Measurements from ENCODE around the gene QSOX2.
"Not testable (repeated sequence)": the region's sequence is repeated elsewhere in the genome, so short reads cannot be mapped to it uniquely, and the experiment has no call there.

The QSOX2 gene

GRCh38 chr9:136281421-136282271 lies 36.0 kb upstream of the QSOX2 start:
- no peak for DNase-seq

- DNase-seq = no peak
Observed at GRCh38 chr9:136280535-136281315, 35.1 kb upstream of the QSOX2 start.

DNA sequence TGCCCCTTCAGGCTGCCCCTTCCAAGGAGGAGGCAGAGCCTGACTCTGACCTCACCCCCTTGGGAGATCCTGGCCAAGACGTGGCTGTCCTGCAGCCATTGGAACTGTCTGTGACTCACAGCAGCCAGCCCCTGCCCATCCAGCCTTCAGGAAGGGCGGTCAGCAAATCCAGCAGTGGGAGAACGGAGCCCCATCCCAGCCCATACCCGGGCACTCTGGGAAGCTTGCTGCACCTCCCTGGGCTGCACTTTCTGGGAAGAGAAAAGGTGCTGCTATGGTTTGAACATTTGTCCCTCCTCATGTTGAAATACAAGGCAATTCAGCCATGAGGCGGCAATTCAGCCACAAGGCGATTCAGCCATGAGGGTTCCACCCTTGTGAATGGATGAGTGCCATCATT lies 33.9 kb upstream of the QSOX2 start:
- no peak for DNase-seq

DNA sequence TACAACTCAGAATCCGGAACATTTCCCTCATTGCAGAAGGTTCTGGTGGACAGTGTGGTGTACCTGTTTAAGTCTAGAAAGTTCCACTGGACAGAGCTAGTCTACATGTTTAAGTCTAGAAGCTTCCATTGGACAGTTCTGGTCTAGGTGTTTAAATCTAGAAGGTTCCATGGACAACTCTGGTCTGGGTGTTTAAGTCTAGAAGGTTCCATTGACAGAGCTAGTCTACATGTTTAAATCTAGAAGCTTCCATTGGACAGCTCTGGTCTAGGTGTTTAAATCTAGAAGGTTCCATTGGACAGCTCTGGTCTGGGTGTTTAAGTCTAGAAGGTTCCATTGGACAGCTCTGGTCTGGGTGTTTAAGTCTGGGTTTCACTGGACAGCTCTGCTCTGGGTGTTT lies 33.3 kb upstream of the QSOX2 start:
- no peak for DNase-seq

- no peak for DNase-seq
Observed at GRCh38 chr9:136278221-136278620, 32.6 kb upstream of the QSOX2 start.

- no peak for DNase-seq
Observed at GRCh38 chr9:136277746-136278145, 32.1 kb upstream of the QSOX2 start.

DNA sequence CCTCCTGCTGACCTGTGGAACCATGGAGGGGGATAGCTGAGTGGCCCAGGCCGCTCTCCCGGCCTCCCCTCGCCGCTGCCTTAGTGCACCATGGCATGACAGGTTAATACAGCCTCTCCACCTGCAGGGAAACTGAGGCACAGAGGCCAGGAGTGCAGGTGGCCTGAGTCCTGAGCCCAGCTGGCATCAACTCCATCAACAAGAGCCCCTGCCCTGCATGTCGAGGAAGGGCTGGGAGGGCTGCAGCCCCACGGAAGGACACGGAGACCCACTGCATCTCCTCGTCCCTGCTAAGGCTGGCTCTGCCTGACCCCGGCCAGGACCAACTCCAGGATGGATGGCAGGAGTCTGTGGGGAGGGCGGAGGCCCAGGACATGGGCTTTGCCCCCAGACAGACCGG lies 31.1 kb upstream of the QSOX2 start:
- DNase-seq = no peak

DNA sequence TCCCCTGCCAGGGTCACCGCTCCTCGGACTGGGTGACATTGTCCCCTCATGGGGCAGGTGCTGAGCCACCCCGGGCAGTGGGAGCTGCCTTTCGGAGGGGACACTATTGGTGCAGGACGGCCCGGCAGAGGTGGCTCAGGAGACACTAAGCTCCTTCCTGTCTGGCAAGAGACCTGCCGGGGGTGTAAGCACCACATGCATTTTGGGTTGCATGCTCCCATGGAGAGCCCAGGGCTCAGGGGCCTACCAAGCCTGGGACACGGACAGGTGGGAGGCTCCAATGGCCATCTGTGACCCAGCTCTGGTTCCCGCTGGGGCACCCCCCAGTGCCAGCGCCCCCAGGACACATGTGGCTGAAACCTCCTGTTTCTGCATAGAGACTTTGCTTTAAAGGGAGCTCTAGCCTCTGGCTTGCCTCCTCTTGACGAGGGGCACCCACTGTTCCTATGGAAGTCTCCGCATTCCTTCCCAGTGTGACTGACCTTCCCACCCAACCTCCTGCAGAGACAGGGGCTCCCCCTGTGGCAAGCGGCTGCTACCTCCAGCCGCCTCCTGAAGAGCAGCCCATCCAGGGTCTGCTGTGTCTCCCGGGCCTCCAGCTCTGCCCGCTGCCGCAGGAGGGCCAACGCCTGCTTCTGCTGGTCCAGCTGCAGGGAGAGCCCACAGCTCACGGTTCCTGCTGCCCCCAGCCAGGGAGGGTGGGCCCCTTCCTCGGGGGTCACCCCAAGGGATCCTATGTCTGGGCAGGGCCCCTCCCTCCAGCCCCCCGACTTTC lies 30.2 kb upstream of the QSOX2 start:
- no peak for DNase-seq

DNA sequence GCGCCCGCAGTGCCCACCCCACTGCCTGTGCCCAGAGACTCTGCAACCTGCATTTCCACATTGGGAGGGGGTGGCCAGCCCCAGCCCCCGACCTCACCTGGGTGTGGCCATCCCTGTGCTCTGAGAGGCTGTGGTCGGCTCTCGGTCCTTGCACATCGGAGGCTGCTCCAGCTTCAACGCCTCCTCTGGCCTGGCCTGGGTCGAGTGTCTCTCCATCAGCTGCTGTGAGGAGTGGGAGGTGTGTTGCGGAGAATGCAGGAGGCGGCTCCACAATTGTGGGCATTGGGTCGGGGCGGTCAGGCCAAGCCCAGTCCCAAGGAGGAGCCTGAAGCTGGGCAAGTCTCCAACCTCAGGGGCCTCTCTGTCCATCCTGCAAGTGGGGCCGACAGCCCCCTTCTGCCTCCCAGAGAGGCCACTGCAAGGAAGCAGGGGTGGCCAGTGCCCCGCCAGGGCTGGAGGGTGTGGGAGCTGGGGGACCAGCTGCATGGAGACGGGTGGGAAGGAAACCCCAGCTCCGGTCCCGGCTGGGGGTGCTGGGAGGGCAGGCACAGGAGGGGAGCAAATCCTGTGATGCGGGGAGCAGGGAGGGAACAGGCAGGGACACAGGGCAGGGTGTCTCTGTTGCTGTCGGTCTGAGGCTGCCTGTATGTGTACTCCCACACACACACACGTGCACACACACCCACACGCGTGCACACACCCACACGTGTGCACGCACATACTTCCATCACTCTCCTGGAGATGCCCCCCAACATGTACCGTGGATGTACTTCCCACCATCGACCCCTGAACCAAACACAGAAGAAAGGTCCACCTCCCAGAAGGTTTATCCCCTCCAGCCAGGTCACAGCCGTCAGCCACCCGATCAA lies 29.4 kb upstream of the QSOX2 start:
- DNase-seq = no peak

DNA sequence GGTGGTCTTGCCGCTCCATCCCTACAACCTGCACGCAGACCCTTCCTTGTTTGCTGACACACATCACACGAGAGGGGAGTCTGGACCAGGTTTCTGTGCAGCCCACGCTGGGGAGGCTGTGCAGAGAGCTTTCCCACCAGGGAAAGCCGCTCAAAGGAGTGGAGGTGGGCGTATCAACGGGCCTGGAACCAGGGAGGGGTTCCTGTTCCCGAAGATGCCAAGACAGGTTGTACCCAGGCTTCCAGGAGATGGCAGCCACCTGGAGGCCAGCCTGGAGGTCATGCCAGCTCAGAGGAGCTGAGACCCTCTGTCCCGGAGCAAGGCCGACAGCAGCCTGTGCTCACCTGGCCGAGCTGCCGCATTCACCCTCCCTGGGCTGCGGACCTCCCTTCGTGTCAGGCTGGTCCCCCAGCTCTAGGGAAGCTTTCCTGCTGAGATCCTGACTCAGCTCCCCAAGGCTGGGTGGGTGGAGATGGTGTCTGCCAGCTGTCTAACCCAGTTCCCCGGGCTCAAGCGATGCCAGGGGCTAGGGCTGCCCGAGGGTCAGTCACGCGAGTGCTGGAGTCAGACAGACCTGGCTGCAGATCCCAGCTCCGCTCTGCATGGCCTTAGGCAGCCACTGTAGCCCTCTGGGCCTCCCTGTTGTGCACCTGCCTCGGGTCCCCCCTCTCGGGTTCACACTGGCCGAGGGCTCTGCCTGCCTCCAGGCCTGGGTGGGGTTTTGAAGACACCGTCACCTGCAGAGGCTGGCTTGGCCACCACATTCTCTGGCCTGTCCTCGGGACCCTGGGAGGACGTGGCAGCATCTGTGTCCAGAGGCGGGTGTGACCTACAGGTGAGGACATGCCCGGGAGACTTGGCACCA lies 28.5 kb upstream of the QSOX2 start:
- DNase-seq = no peak

GRCh38 chr9:136273244-136273865 lies 27.7 kb upstream of the QSOX2 start:
- no peak for DNase-seq

DNA sequence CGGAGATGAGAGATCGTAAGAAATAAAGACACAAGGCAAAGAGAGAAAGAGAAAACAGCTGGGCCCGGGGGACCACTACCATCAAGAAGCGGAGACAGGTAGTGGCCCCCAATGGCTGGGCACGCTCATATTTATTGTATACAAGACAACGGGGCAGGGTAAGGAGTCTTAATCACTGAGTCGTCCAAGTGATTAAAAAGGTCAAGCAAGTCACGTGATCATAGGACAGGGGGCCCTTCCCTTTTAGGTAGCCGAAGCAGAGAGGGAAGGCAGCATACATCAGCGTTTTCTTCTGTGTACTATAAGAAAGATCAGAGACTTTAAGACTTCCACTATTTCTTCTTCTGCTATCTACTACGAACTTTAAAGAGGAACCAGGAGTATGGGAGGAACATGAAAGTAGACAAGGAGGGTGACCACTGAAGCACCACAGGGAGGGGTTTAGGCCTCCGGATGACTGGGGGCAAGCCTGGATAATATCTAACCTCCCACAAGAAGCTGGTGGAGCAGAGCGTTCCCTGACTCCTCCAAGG lies 24.6 kb upstream of the QSOX2 start:
- DNase-seq = no peak

DNA sequence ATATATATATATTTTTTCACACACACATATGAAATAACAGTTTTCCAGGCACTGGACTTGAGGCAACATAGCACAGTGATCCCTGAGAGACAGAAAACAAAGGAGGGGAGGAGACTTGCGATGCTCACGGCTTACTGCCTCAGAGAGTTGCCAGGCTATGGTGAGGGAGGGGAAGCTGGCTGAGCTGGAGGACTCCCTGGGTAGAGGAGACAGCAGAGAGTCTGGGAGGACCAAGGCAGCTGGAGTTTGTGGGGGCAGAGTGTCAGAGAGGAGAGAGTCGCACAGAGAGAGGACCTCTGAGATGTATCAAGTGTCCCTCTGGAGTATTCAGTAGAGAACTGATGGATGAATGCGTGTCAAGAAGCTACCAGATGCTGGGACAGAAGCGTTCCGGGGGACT lies 23.1 kb upstream of the QSOX2 start:
- DNase-seq = no peak

DNA sequence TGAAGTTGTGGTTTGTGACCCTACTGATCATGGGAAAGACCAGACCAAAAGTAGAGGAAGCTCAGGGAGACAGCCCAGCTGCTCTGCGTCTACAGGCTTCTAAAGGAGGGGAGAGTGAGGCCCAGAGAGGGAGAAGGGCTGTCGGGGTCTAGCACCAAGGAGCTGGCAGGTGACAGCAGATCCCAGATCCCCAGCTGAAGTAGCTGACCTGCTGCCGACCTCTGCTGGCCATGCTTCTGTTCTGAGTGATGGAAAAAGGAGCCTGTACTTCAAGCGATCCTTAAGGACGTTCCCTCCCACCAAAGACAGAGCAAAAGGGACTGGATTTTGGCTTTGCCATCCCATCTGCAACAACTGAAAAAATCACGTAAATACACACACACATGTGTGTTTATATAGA lies 22.7 kb upstream of the QSOX2 start:
- DNase-seq = no peak

- peak; percentile 80 for DNase-seq
Observed at GRCh38 chr9:136267261-136268111, 21.9 kb upstream of the QSOX2 start.

DNA sequence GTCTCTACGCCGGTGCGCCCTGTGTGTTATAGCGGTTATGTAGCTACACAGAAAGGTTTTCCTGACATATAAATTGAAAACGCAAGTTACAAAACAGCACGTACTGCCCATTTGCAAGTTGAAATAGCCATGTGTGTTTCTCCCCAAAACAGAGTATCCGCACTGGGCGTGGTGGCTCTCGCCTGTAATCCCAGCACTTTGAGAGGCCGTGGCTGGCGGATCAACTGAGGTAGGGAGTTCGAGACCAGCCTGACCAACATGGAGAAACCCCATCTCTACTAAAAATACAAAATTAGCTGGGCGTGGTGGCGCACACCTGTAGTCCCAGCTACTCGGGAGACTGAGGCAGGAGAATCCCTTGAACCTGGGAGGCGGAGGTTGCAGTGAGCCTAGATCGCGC lies 21.0 kb upstream of the QSOX2 start:
- not testable (repeated sequence) for DNase-seq

- no peak for DNase-seq
Observed at GRCh38 chr9:136265561-136266355, 20.1 kb upstream of the QSOX2 start.
